Rectal smooth muscle tissue (tissue), 1 donor: ENCODE measurements around the gene THOC7.
A peak's percentile ranks its signal among the peaks of the same experiment; 100 is the strongest.

Experiments used
- H3K27ac ChIP-seq: one replicate; pipeline ENCODE4 v1.7.0; 2013; ENCODE audit warnings: low read depth, low read length, inconsistent platforms
- H3K27me3 ChIP-seq: one replicate; pipeline ENCODE4 v1.7.0; 2013; ENCODE audit warnings: low read length; ENCODE audit not compliant: control insufficient read depth, insufficient read depth
- H3K36me3 ChIP-seq: one replicate; pipeline ENCODE4 v1.7.0; 2013; ENCODE audit warnings: low read length; ENCODE audit not compliant: control insufficient read depth, insufficient read depth
- H3K4me1 ChIP-seq: one replicate; pipeline ENCODE4 v1.7.0; 2013; ENCODE audit warnings: low read length; ENCODE audit not compliant: control insufficient read depth, insufficient read depth
- H3K4me3 ChIP-seq: one replicate; pipeline ENCODE4 v1.7.0; 2013; ENCODE audit warnings: low read length
- H3K9ac ChIP-seq: one replicate; pipeline ENCODE4 v1.7.0; 2013; ENCODE audit warnings: low read length

THOC7 gene

GRCh38 chr3:63872135-63872924 is 8.7 kb upstream of the THOC7 start:
- Histone ChIP-seq H3K36me3 (no peaks in the 10 kb centered on the region), H3K27me3 (no peaks in the 10 kb centered on the region), H3K9ac (no peak overlapping the region), H3K4me1 (peaks cover 14% of the 10 kb centered on the region), H3K4me3 (no peak overlapping the region), H3K27ac (no peak overlapping the region)

GRCh38 chr3:63870615-63871005 is 7.0 kb upstream of the THOC7 start:
- Histone ChIP-seq H3K27me3 (no peaks in the 10 kb centered on the region), H3K9ac (no peak overlapping the region), H3K36me3 (no peaks in the 10 kb centered on the region), H3K27ac (no peak overlapping the region), H3K4me1 (no peaks in the 10 kb centered on the region), H3K4me3 (no peak overlapping the region)

- no peak overlapping the region for H3K4me3 ChIP-seq
- no peaks in the 10 kb centered on the region for H3K27me3 ChIP-seq
- no peaks in the 10 kb centered on the region for H3K4me1 ChIP-seq
- no peaks in the 10 kb centered on the region for H3K36me3 ChIP-seq
- no peak overlapping the region for H3K9ac ChIP-seq
- H3K27ac ChIP-seq = no peak overlapping the region
Observed at GRCh38 chr3:63869940-63870614, 6.5 kb upstream of the THOC7 start.

- H3K36me3 ChIP-seq = no peaks in the 10 kb centered on the region
- H3K27me3 ChIP-seq = no peaks in the 10 kb centered on the region
- H3K27ac ChIP-seq = no peak overlapping the region
- no peak overlapping the region for H3K9ac ChIP-seq
- H3K4me1 ChIP-seq = peaks cover 11% of the 10 kb centered on the region
- H3K4me3 ChIP-seq = no peak overlapping the region
Observed at GRCh38 chr3:63867225-63867624, 3.6 kb upstream of the THOC7 start.

GRCh38 chr3:63864965-63865327 is 1.3 kb upstream of the THOC7 start:
- H3K36me3 ChIP-seq = no peaks in the 10 kb centered on the region
- peaks cover 11% of the 10 kb centered on the region for H3K4me1 ChIP-seq
- H3K9ac ChIP-seq = peak overlapping the region; percentile 8
- H3K27me3 ChIP-seq = no peaks in the 10 kb centered on the region
- peak overlapping the region; percentile 82 for H3K27ac ChIP-seq
- H3K4me3 ChIP-seq = peak overlapping the region; percentile 73

GRCh38 chr3:63864008-63864964 is 681 bp upstream of the THOC7 start:
- Histone ChIP-seq H3K27me3 (no peaks in the 10 kb centered on the region), H3K36me3 (no peaks in the 10 kb centered on the region), H3K4me3 (peak overlapping the region; percentile 73), H3K9ac (peak overlapping the region; percentile 29), H3K4me1 (peaks cover 11% of the 10 kb centered on the region), H3K27ac (peak overlapping the region; percentile 82)

GRCh38 chr3:63862804-63863149 is 828 bp downstream of the THOC7 start:
- H3K27me3 ChIP-seq = no peaks in the 10 kb centered on the region
- peaks cover 11% of the 10 kb centered on the region for H3K4me1 ChIP-seq
- peak overlapping the region; percentile 83 for H3K27ac ChIP-seq
- H3K4me3 ChIP-seq = peak overlapping the region; percentile 88
- no peaks in the 10 kb centered on the region for H3K36me3 ChIP-seq
- H3K9ac ChIP-seq = peak overlapping the region; percentile 75

- H3K4me1 ChIP-seq = peaks cover 11% of the 10 kb centered on the region
- H3K4me3 ChIP-seq = no peak overlapping the region
- H3K27me3 ChIP-seq = no peaks in the 10 kb centered on the region
- H3K9ac ChIP-seq = no peak overlapping the region
- H3K36me3 ChIP-seq = no peaks in the 10 kb centered on the region
- no peak overlapping the region for H3K27ac ChIP-seq
Observed at GRCh38 chr3:63861306-63861705, 2.3 kb downstream of the THOC7 start.

- Histone ChIP-seq H3K36me3 (no peaks in the 10 kb centered on the region), H3K27ac (no peak overlapping the region), H3K9ac (no peak overlapping the region), H3K4me1 (peaks cover 11% of the 10 kb centered on the region), H3K4me3 (no peak overlapping the region), H3K27me3 (no peaks in the 10 kb centered on the region)
Observed at GRCh38 chr3:63860776-63861175, 2.8 kb downstream of the THOC7 start.

- Histone ChIP-seq H3K4me1 (peaks cover under 1% of the 10 kb centered on the region), H3K27me3 (no peaks in the 10 kb centered on the region), H3K36me3 (no peaks in the 10 kb centered on the region), H3K27ac (no peak overlapping the region), H3K9ac (no peak overlapping the region), H3K4me3 (no peak overlapping the region)
Observed at GRCh38 chr3:63857311-63857710, 6.3 kb downstream of the THOC7 start.

- no peak overlapping the region for H3K27ac ChIP-seq
- no peak overlapping the region for H3K9ac ChIP-seq
- no peak overlapping the region for H3K4me3 ChIP-seq
- H3K4me1 ChIP-seq = no peaks in the 10 kb centered on the region
- no peaks in the 10 kb centered on the region for H3K27me3 ChIP-seq
- no peaks in the 10 kb centered on the region for H3K36me3 ChIP-seq
Observed at GRCh38 chr3:63855333-63855940, 8.2 kb downstream of the THOC7 start.

GRCh38 chr3:63853106-63853505 is 10.5 kb downstream of the THOC7 start:
- no peaks in the 10 kb centered on the region for H3K36me3 ChIP-seq
- no peaks in the 10 kb centered on the region for H3K27me3 ChIP-seq
- no peak overlapping the region for H3K4me3 ChIP-seq
- H3K4me1 ChIP-seq = no peaks in the 10 kb centered on the region
- no peak overlapping the region for H3K9ac ChIP-seq
- H3K27ac ChIP-seq = no peak overlapping the region
